NB4 (cell line): ENCODE measurements around the gene SNX9.

ENCODE experiments used
- DNase-seq: peaks from one replicate; pipeline ENCODE4 v3.0.0; 2010; ENCODE audit warnings: low read depth
- H3K4me3 ChIP-seq: one replicate; pipeline ENCODE4 v1.5.1; 2011; ENCODE audit warnings: mild to moderate bottlenecking, low read depth, low read length, moderate library complexity
- CTCF ChIP-seq: IDR thresholded peaks from one replicate; pipeline ENCODE4 v1.5.1; 2012; ENCODE audit warnings: low read depth, low read length
- MAX ChIP-seq: IDR thresholded peaks from 2 replicates; pipeline ENCODE4 v1.6.1; 2011; ENCODE audit warnings: low read depth, low read length
- MYC ChIP-seq: IDR thresholded peaks from 2 replicates; pipeline ENCODE4 v1.6.1; 2011; ENCODE audit warnings: low read depth, low read length
- POLR2A ChIP-seq: IDR thresholded peaks from 2 replicates; pipeline ENCODE4 v1.6.1; 2011; ENCODE audit warnings: mild to moderate bottlenecking; ENCODE audit not compliant: insufficient read length; ENCODE audit errors: extremely low read depth

SNX9 gene

GRCh38 chr6:157961153-157961831 lies 138.2 kb downstream of the SNX9 start:
- H3K4me3 ChIP-seq = no peak overlapping the region
- TF ChIP-seq POLR2A (no peak), MAX (no peak), MYC (no peak), CTCF (no peak)
- no peak for DNase-seq

- no peak for TF ChIP-seq CTCF
- H3K4me3 ChIP-seq = no peak overlapping the region
- no peak for DNase-seq
Observed at GRCh38 chr6:157961832-157962575, 139.0 kb downstream of the SNX9 start.

GRCh38 chr6:157962601-157963302 lies 139.7 kb downstream of the SNX9 start:
- no peak for DNase-seq
- no peak overlapping the region for H3K4me3 ChIP-seq
- TF ChIP-seq MYC (no peak), MAX (no peak), POLR2A (no peak), CTCF (no peak)

GRCh38 chr6:157964100-157964499 lies 141.1 kb downstream of the SNX9 start:
- TF ChIP-seq MYC (no peak), MAX (no peak), CTCF (no peak), POLR2A (no peak)
- no peak overlapping the region for H3K4me3 ChIP-seq
- no peak for DNase-seq

GRCh38 chr6:157965387-157965786 lies 142.3 kb downstream of the SNX9 start:
- no peak overlapping the region for H3K4me3 ChIP-seq
- no peak for TF ChIP-seq CTCF
- TF ChIP-seq MYC = no peak
- TF ChIP-seq MAX = no peak
- TF ChIP-seq POLR2A = no peak
- no peak for DNase-seq
